Measurements from ENCODE around the gene CBX8. TPM values are rescaled to one million over a fixed set of nuclear protein-coding genes. Genes with fewer than 3 reads are reported as not detected.
A peak's percentile ranks its signal among the peaks of the same experiment; 100 is the strongest.

CBX8 gene
- total and polyA plus RNA-seq, 2 of the 13 experiments (the other 11 are each of a cell fraction or from before 2014, with no cell fraction given), result 0.34 to 12.6 TPM

DNA sequence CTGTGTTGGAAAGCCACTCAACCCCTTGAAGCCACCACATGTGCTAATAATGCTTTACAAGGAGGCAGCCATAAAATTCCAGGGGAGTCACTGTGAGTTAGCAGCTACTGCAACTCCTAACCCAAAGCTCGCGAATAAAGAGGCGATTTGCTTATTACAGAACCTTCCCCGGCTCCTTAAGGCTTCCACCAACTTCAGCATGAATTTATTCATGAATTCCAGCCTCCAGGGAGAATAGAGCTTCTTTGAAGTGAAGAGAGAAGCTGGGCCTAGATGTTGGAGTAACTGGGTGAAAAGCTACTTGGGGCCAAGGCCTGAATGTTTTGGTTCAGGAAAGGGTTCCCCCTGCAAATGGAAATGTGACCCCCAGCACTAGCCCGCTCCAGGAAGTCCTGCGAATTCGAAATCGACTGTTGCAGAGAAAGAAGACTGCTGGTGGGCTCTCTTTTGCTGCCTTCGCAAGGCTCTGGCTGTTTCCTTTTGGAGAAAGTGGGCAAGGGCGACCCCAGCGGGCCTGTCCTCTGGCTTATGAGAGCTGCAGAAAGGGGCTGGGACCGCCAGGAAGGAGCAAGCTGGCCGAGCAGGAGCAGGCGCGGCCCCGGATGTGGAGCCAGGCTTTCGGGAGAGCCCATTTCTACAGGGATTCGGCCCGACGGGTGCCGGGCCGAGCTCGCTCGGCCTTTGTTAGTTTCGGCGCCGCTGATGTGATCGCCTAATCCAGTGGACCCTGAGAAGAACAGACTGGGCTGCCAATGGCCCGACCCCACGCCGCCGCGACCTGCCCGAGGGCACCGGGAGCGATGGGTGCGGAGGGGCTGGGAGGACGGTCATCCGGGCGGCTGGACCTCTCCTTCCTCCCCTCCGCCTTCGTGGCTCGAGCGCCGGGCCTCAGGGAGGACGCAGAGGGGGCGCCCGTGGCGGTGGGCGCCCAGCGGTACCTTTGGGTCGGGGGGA, 7.6 kb downstream of the CBX8 start (continued):
- TF ChIP-seq, protein P1, sequence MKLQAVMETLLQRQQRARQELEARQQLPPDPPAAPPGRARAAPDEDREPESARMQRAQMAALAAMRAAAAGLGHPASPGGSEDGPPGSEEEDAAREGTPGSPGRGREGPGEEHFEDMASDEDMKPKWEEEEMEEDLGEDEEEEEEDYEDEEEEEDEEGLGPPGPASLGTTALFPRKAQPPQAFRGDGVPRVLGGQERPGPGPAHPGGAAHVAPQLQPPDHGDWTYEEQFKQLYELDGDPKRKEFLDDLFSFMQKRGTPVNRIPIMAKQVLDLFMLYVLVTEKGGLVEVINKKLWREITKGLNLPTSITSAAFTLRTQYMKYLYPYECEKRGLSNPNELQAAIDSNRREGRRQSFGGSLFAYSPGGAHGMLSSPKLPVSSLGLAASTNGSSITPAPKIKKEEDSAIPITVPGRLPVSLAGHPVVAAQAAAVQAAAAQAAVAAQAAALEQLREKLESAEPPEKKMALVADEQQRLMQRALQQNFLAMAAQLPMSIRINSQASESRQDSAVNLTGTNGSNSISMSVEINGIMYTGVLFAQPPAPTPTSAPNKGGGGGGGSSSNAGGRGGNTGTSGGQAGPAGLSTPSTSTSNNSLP (IDR thresholded peaks at IDR 0.05; ENCODE audit: low read depth, low read length), result no peak
- TF ChIP-seq ZNF34 (CRISPR knock-in tag; IDR thresholded peaks at IDR 0.05; ENCODE audit: borderline replicate concordance) (no peak), ZNF891 (CRISPR knock-in tag; IDR thresholded peaks at IDR 0.05) (no peak), NPAS2 (CRISPR knock-in tag; IDR thresholded peaks at IDR 0.05; ENCODE audit: borderline replicate concordance) (no peak), ZNF782 (CRISPR knock-in tag; IDR thresholded peaks at IDR 0.05; ENCODE audit: borderline replicate concordance) (no peak), ARNTL (CRISPR knock-in tag; IDR thresholded peaks at IDR 0.05) (0 out of 2 replicates have a peak, but pooled peaks have one; percentile 29), MTA3 (CRISPR knock-in tag; IDR thresholded peaks at IDR 0.05) (no peak), ZKSCAN5 (CRISPR knock-in tag; IDR thresholded peaks at IDR 0.05) (no peak), CHD4 (IDR thresholded peaks at IDR 0.05; ENCODE audit: borderline replicate concordance, low read length) (no peak), GABPB1 (CRISPR knock-in tag; IDR thresholded peaks at IDR 0.05) (0 out of 2 replicates have a peak, but pooled peaks have one; percentile 36), SP1 (IDR thresholded peaks at IDR 0.05) (no peak), SP1 (CRISPR knock-in tag; IDR thresholded peaks at IDR 0.05) (no peak; the same call in 1 of the 2 replicates), ZNF138 (CRISPR knock-in tag; IDR thresholded peaks at IDR 0.05; ENCODE audit: low read depth) (no peak), BRD4 (CRISPR knock-in tag; IDR thresholded peaks at IDR 0.05) (no peak), ZNF790 (CRISPR knock-in tag; IDR thresholded peaks at IDR 0.05; ENCODE audit: borderline replicate concordance) (no peak), NFE2 (CRISPR knock-in tag; IDR thresholded peaks at IDR 0.05) (no peak)
- TF ChIP-seq, protein P2, sequence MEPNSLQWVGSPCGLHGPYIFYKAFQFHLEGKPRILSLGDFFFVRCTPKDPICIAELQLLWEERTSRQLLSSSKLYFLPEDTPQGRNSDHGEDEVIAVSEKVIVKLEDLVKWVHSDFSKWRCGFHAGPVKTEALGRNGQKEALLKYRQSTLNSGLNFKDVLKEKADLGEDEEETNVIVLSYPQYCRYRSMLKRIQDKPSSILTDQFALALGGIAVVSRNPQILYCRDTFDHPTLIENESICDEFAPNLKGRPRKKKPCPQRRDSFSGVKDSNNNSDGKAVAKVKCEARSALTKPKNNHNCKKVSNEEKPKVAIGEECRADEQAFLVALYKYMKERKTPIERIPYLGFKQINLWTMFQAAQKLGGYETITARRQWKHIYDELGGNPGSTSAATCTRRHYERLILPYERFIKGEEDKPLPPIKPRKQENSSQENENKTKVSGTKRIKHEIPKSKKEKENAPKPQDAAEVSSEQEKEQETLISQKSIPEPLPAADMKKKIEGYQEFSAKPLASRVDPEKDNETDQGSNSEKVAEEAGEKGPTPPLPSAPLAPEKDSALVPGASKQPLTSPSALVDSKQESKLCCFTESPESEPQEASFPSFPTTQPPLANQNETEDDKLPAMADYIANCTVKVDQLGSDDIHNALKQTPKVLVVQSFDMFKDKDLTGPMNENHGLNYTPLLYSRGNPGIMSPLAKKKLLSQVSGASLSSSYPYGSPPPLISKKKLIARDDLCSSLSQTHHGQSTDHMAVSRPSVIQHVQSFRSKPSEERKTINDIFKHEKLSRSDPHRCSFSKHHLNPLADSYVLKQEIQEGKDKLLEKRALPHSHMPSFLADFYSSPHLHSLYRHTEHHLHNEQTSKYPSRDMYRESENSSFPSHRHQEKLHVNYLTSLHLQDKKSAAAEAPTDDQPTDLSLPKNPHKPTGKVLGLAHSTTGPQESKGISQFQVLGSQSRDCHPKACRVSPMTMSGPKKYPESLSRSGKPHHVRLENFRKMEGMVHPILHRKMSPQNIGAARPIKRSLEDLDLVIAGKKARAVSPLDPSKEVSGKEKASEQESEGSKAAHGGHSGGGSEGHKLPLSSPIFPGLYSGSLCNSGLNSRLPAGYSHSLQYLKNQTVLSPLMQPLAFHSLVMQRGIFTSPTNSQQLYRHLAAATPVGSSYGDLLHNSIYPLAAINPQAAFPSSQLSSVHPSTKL (CRISPR knock-in tag; IDR thresholded peaks at IDR 0.05), result no peak
- TF ChIP-seq, protein P3, sequence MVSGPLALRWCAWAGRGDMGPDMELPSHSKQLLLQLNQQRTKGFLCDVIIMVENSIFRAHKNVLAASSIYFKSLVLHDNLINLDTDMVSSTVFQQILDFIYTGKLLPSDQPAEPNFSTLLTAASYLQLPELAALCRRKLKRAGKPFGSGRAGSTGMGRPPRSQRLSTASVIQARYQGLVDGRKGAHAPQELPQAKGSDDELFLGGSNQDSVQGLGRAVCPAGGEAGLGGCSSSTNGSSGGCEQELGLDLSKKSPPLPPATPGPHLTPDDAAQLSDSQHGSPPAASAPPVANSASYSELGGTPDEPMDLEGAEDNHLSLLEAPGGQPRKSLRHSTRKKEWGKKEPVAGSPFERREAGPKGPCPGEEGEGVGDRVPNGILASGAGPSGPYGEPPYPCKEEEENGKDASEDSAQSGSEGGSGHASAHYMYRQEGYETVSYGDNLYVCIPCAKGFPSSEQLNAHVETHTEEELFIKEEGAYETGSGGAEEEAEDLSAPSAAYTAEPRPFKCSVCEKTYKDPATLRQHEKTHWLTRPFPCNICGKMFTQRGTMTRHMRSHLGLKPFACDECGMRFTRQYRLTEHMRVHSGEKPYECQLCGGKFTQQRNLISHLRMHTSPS (CRISPR knock-in tag; IDR thresholded peaks at IDR 0.05; ENCODE audit: low read depth), result no peak

Data from HepG2 (cell line).